K562 (cell line): ENCODE data around the gene FRAT1. TPM values are rescaled to one million over a fixed set of nuclear protein-coding genes. Genes with fewer than 3 reads are reported as not detected.

ENCODE experiments used
- ATAC-seq: fragments of 200-7000 bp; cut with Tn5 transposase; 3 replicates; pipeline ENCODE4 v1.9.1; 2020; ENCODE audit warnings: moderate library complexity
- BruUV-seq: library from RNA; stranded (reverse); fragments of 400-500 nt; replicated peaks from 2 replicates; lab custom pipeline; 2021; lab: Mats Ljungman, UMichigan
- CTCF ChIA-PET: fragments of 300-600 bp; formaldehyde crosslinking; extraction: SDS; loops from one replicate; lab custom pipeline; 2021; ENCODE audit warnings: low intra/inter-chr PET ratio; lab: Yijun Ruan, JAX
- POLR2A ChIA-PET: fragments of 300-600, 350-650 bp; sonication (Branson Sonifier 250); formaldehyde crosslinking; extraction: SDS; loops from one replicate; lab custom pipeline; 2021; ENCODE audit warnings: antibody characterized with exemption, inconsistent platforms; lab: Yijun Ruan, JAX
- DNase-seq, 4 experiments: peaks; one replicate each; pipeline versions ENCODE4 v3.0.0 to v3.0.0-alpha.2; 2011 to 2018; ENCODE audit warnings: low spot score in 3 of 4, mixed read lengths in 3 of 4; ENCODE audit errors: extremely low read depth in 1 of 4
- FAIRE-seq: peaks from 2 replicates; lab custom pipeline; 2011; peaks lifted over from hg19 to GRCh38; lab: Jason Lieb, UNC
- H2AFZ ChIP-seq: 2 replicates; pipeline ENCODE4 v1.6.0; 2011; ENCODE audit warnings: low read depth, low read length, control low read depth, inconsistent platforms
- H3K27ac ChIP-seq: fragments of 200-600 bp; 3 replicates; pipeline ENCODE4 v1.8.0; 2011; ENCODE audit warnings: low read depth, mild to moderate bottlenecking, control low read depth, inconsistent platforms, low read length, moderate library complexity, mixed read lengths; ENCODE audit errors: extremely low read depth
- H3K27me3 ChIP-seq, 2 experiments: fragments of 300-600 bp in 1 of 2; 2 replicates in 1 of 2; 3 replicates in 1 of 2; pipeline versions ENCODE4 v1.6.0 to v1.8.0; 2011; ENCODE audit warnings: inconsistent platforms in 2 of 2, low read length in 2 of 2, mild to moderate bottlenecking in 1 of 2, mixed read lengths in 1 of 2, moderate library complexity in 1 of 2; ENCODE audit not compliant: control insufficient read depth in 2 of 2, insufficient read depth in 2 of 2
- H3K36me3 ChIP-seq: fragments of 300-600 bp; 3 replicates; pipeline ENCODE4 v1.8.0; 2011; ENCODE audit warnings: mild to moderate bottlenecking, low read length, inconsistent platforms; ENCODE audit not compliant: control insufficient read depth, insufficient read depth
- H3K4me1 ChIP-seq, 2 experiments: fragments of 200-600 bp in 1 of 2; replicated peaks in 1 of 2; 2 replicates in 1 of 2; 3 replicates in 1 of 2; pipeline versions ENCODE4 v1.5.1 to v1.8.0; 2011; ENCODE audit warnings: inconsistent platforms in 2 of 2, low read length in 2 of 2, mild to moderate bottlenecking in 1 of 2, mixed read lengths in 1 of 2, moderate library complexity in 1 of 2; ENCODE audit not compliant: control insufficient read depth in 2 of 2, insufficient read depth in 2 of 2
- H3K4me2 ChIP-seq: 2 replicates; pipeline ENCODE4 v1.6.1; 2011; ENCODE audit warnings: low read length, control low read depth, inconsistent platforms, mixed read lengths; ENCODE audit not compliant: insufficient read depth
- H3K4me3 ChIP-seq: fragments of 200-600 bp; sonication (generic), shearing (Covaris generic); 2 replicates; pipeline ENCODE4 v1.5.1; 2016; ENCODE audit warnings: control low read depth, inconsistent platforms
- H3K79me2 ChIP-seq: fragments of 200-600 bp; 3 replicates; pipeline ENCODE4 v1.8.0; 2011; ENCODE audit warnings: low read length, inconsistent platforms; ENCODE audit not compliant: control insufficient read depth, insufficient read depth
- H3K9ac ChIP-seq, 2 experiments: 2 replicates each; pipeline versions ENCODE4 v1.6.0 to v1.6.1; 2011; ENCODE audit warnings: low read depth in 2 of 2, low read length in 2 of 2, control low read depth in 1 of 2, inconsistent platforms in 1 of 2, mild to moderate bottlenecking in 1 of 2, mixed read lengths in 1 of 2; ENCODE audit not compliant: insufficient read depth in 1 of 2
- H3K9me1 ChIP-seq: one replicate; pipeline ENCODE4 v1.6.0; 2011; ENCODE audit warnings: inconsistent platforms, mild to moderate bottlenecking, low read length, moderate library complexity; ENCODE audit not compliant: control insufficient read depth, insufficient read depth
- H3K9me3 ChIP-seq: replicated peaks from 2 replicates; pipeline ENCODE4 v1.5.1; 2011; ENCODE audit warnings: low read depth, low read length, inconsistent platforms; ENCODE audit not compliant: control insufficient read depth, insufficient read depth
- H4K20me1 ChIP-seq: replicated peaks from 2 replicates; pipeline ENCODE4 v1.6.1; 2011; ENCODE audit warnings: low read length, inconsistent platforms, mixed read lengths; ENCODE audit not compliant: control insufficient read depth, insufficient read depth
- E2F8 ChIP-seq: fragments of 450-650 bp; IDR thresholded peaks from 2 replicates; pipeline ENCODE4 v1.7.1; 2018; ENCODE audit warnings: mild to moderate bottlenecking, low read depth; ENCODE audit not compliant: partially characterized antibody
- FOSL1 ChIP-seq: fragments of 200-800 bp; sonication (Bioruptor generic); conservative IDR thresholded peaks from 2 replicates; pipeline ENCODE4 v1.6.1; 2016; ENCODE audit warnings: missing genetic modification characterization, missing compliant biosample characterization
- JUN ChIP-seq, 2 experiments: sonication (generic) in 1 of 2; formaldehyde crosslinking in 1 of 2; IDR thresholded peaks; 2 replicates each; pipeline versions ENCODE4 v1.6.1 to v1.8.0; 2012 to 2022; ENCODE audit warnings: borderline replicate concordance in 2 of 2, mild to moderate bottlenecking in 2 of 2, improper control_type of control experiment in 1 of 2, low read depth in 1 of 2, low read length in 1 of 2, missing genetic modification reagents in 1 of 2
- JUND ChIP-seq, 2 experiments: IDR thresholded peaks; 2 replicates in 1 of 2; 3 replicates in 1 of 2; pipeline ENCODE4 v1.6.1; 2011; ENCODE audit warnings: borderline replicate concordance in 2 of 2, low read depth in 2 of 2, low read length in 2 of 2, improper control_type of control experiment in 1 of 2, missing biosample characterization in 1 of 2, missing genetic modification characterization in 1 of 2, missing genetic modification reagents in 1 of 2
- NFRKB ChIP-seq: fragments of 450-650 bp; IDR thresholded peaks from 2 replicates; pipeline ENCODE4 v1.6.1; 2016; ENCODE audit warnings: low read depth
- ZC3H8 ChIP-seq: fragments of 450-650 bp; IDR thresholded peaks from 2 replicates; pipeline ENCODE4 v1.6.1; 2017
- ZNF696 ChIP-seq: fragments of 250-450 bp; sonication (Bioruptor Pico); conservative IDR thresholded peaks from 2 replicates; pipeline ENCODE4 v1.4.0; 2020; ENCODE audit warnings: mild to moderate bottlenecking, moderate library complexity
- WGBS: fragments of 100-300 bp; shearing (Covaris generic); methylation state at CpG from one replicate; pipeline ENCODE4 v1.1.6; 2016; ENCODE audit warnings: low coverage, mixed read lengths; ENCODE audit not compliant: insufficient coverage; ENCODE audit errors: missing lambda C conversion rate; 5-methylcytosine and 5-hydroxymethylcytosine counted together
- in situ Hi-C: fragments of 300-500 bp; cut with MboI; formaldehyde crosslinking; loops from 4 replicates; pipeline ENCODE4 v1.15.0; 2018; ENCODE audit warnings: inconsistent platforms, mixed read lengths
- intact Hi-C: fragments of 100-400 bp; cut with micrococcal nuclease; formaldehyde crosslinking; loops from 2 replicates; pipeline ENCODE4 v1.14.2; 2022
- polyA plus RNA-seq, 8 experiments: library from polyadenylated mRNA; depleted of rRNA in 4 of 8; stranded (reverse) in 5 of 8; unstranded in 3 of 8; fragments of >200 nt; fragmentation: Nextera tagmentation in 2 of 8; fragmentation: Illumina TruSeq in 1 of 8; extraction: Ambion mirVana in 2 of 8; extraction: Trizol in 1 of 8; gene quantifications; 2 replicates each; pipeline versions ENCODE4 v1.2.1 to v1.2.3, GENCODE V29; 2011 to 2014; ENCODE audit warnings: inconsistent platforms in 1 of 8, missing spikeins in 1 of 8
- total RNA-seq, 7 experiments: library from RNA; depleted of rRNA in 6 of 7; stranded (reverse); fragments of >200 nt in 6 of 7; fragmentation: Illumina TruSeq in 2 of 7; extraction: Trizol in 2 of 7; gene quantifications; 2 replicates each; pipeline versions ENCODE4 v1.2.1 to v1.2.3, GENCODE V29; 2011 to 2021; ENCODE audit warnings: low replicate concordance in 1 of 7

The FRAT1 gene
- total and polyA plus RNA-seq, 9 of the 15 experiments (the other 6 are each of a cell fraction or from before 2014, with no cell fraction given) = 0.11 to 4.6 (median 1.4) TPM

- TF ChIP-seq JUND (IDR thresholded peaks at IDR 0.05; ENCODE audit: borderline replicate concordance, low read depth, low read length) (peak; percentile 81), JUND (tag; IDR thresholded peaks at IDR 0.05; ENCODE audit: borderline replicate concordance, low read depth, low read length) (peak; percentile 46; the same call in 1 of the 3 replicates), FOSL1 (tag) (peak; percentile 76)
These were observed 39.8 kb upstream of the FRAT1 start (continued) for GRCh38 chr10:97279121-97279815.

- no TSS peak for BruUV-seq
- H3K4me1 ChIP-seq = peaks cover 4 to 8% of the 10 kb centered on the region in 2 experiments; a peak in 4 of 5 replicates
- no peak for FAIRE-seq
- H3K79me2 ChIP-seq = peaks cover 54% of the 10 kb centered on the region
- TF ChIP-seq NFRKB (no peak), ZNF696 (CRISPR knock-in tag) (no peak), ZC3H8 (no peak), E2F8 (no peak), JUN (IDR thresholded peaks at IDR 0.05; ENCODE audit: borderline replicate concordance, low read depth, low read length) (no peak), JUN (CRISPR knock-in tag; IDR thresholded peaks at IDR 0.05; ENCODE audit: borderline replicate concordance) (no peak)
- no peaks in the 10 kb centered on the region for H3K36me3 ChIP-seq
- H3K27me3 ChIP-seq = no peaks in the 10 kb centered on the region
- 59% methylated on average over 3 of the region's 3 CpGs for WGBS
- in situ Hi-C loops = no loop called here
- no peak for DNase-seq
- no peak overlapping the region for H3K4me3 ChIP-seq
- ChIA-PET POLR2A (no interaction called here), CTCF (no interaction called here)
- no peaks in the 10 kb centered on the region for H4K20me1 ChIP-seq
- no peak overlapping the region for H2AFZ ChIP-seq
- intact Hi-C loops = no loop called here
- H3K27ac ChIP-seq = no peak overlapping the region
- no peak overlapping the region for H3K9ac ChIP-seq
- no peak overlapping the region for H3K4me2 ChIP-seq
- no peaks in the 10 kb centered on the region for H3K9me3 ChIP-seq
- no peak for ATAC-seq
- no peaks in the 10 kb centered on the region for H3K9me1 ChIP-seq
These were observed 38.3 kb upstream of the FRAT1 start for GRCh38 chr10:97280783-97281182.
